ENCODE results near the gene SEC62.

Gene SEC62

GRCh38 chr3:169966428-169966950 is at the start of gene SEC62:
Gene SEC62, plus strand, starts transcription at chr3:169966807. Its CDS starts 16 bp downstream, at chr3:169966823.
- peak; percentile 82 for DNase-seq

GRCh38 chr3:169923189-169923588 is 43.4 kb upstream of the SEC62 start:
- DNase-seq = no peak

GRCh38 chr3:169923831-169924230 is 42.8 kb upstream of the SEC62 start:
- no peak for DNase-seq

- no peak for DNase-seq
Observed at GRCh38 chr3:169929830-169930519, 36.6 kb upstream of the SEC62 start.

- DNase-seq = no peak
Observed at GRCh38 chr3:169930843-169931242, 35.8 kb upstream of the SEC62 start.

GRCh38 chr3:169931747-169932520 is 34.7 kb upstream of the SEC62 start:
- no peak for DNase-seq

GRCh38 chr3:169939320-169939719 is 27.3 kb upstream of the SEC62 start:
- DNase-seq = no peak

- no peak for DNase-seq
Observed at GRCh38 chr3:169939751-169940150, 26.9 kb upstream of the SEC62 start.

GRCh38 chr3:169940470-169941181 is 26.0 kb upstream of the SEC62 start:
- DNase-seq = no peak

- DNase-seq = peak; percentile 51
Observed at GRCh38 chr3:169945313-169945712, 21.3 kb upstream of the SEC62 start.

- DNase-seq = no peak
Observed at GRCh38 chr3:169946336-169946735, 20.3 kb upstream of the SEC62 start.

- DNase-seq = no peak
Observed at GRCh38 chr3:169948559-169949448, 17.8 kb upstream of the SEC62 start.

GRCh38 chr3:169952045-169952444 is 14.6 kb upstream of the SEC62 start:
- DNase-seq = no peak

GRCh38 chr3:169953462-169954141 is 13.0 kb upstream of the SEC62 start:
- no peak for DNase-seq

GRCh38 chr3:169954142-169954756 is 12.4 kb upstream of the SEC62 start:
- no peak for DNase-seq

- no peak for DNase-seq
Observed at GRCh38 chr3:169955406-169955805, 11.2 kb upstream of the SEC62 start.

- DNase-seq = no peak
Observed at GRCh38 chr3:169964176-169964575, 2.4 kb upstream of the SEC62 start.

- no peak for DNase-seq
Observed at GRCh38 chr3:169965562-169966427, 812 bp upstream of the SEC62 start.

GRCh38 chr3:169966951-169967915 is 626 bp downstream of the SEC62 start:
- peak; percentile 24 for DNase-seq

Data from KG1 (cell line).